GM21737 (cell line): Measurements from ENCODE around the gene DUS1L.

ENCODE experiments used
- ATAC-seq: cut with Tn5 transposase; IDR thresholded peaks from one replicate; pipeline ENCODE4 v1.9.1; 2021; ENCODE audit warnings: mild to moderate bottlenecking, moderate library complexity; ENCODE audit not compliant: unreplicated experiment

The DUS1L gene

DNA sequence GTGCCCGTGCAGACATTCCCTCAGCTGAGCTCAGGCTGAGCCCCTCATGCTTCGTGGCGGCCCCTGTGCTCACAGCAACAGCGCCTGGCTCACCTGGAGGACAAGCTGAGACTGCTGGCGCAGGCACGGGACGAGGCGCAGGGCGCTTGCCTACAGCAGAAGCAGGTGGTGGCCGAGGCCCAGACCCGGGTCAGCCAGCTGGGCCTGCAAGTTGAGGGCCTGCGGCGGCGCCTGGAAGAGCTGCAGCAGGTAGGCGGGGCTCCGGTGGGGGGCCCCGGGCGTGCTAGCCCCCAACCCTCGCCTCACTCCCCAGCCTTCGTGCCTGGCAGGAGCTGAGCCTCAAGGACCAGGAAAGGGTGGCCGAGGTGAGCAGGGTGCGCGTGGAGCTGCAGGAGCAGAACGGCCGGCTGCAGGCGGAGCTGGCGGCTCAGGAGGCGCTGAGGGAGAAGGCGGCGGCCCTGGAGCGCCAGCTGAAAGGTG lies 35.6 kb downstream of the DUS1L start:
- no peak for ATAC-seq

DNA sequence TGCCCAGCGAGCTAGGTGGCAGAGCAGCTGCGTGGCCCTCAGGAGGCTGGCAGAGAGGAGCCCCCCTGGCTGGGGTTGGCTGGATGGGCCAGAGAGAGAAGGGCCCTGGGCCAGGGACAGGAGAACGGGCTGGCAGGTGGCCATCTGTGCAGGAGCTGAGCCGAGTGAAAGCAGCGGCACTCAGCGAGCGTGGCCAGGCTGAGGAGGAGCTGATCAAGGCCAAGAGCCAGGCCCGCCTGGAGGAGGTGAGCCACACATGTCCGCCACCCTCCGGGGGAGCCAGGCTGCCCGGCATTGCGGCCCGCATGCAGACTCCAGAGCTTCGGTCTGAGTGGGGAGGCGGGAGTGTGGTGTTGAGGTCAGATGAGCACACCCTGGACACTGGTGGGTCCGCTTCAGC lies 36.2 kb downstream of the DUS1L start:
- ATAC-seq = no peak

DNA sequence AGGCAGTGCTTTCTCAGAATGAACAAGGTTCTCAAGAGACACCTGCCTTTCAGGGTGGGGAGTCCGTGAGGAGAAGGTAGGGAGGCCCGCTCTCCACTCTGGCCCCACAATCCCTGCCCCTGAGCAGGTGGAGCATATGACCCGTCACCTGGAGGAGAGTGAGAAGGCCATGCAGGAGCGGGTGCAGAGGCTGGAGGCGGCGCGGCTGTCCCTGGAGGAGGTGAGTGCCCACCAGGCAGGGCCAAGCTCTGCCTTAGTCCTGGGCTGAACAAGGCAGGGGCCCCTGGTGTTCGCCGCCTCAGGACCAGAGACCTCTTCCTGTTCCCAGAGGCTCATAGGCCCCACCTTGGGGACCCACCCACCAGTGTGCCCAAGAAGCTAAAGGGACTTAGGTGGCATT lies 36.6 kb downstream of the DUS1L start:
- no peak for ATAC-seq

DNA sequence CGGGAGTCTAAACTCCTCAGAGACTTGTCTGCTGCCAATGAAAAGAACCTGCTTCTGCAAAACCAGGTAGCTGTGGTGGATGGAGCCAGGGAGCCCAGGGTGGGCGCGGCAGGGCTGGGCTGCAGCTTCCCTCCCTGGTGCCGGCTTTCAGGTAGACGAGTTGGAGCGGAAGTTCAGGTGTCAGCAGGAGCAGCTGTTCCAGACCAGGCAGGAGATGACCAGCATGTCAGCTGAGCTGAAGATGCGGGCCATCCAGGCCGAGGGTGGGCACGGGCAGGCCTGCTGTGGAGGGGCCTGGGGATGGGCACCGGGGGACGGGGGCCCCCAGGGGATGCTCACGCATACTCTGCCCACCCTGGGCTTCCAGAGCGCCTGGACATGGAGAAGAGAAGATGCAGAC lies 37.4 kb downstream of the DUS1L start:
- no peak for ATAC-seq

DNA sequence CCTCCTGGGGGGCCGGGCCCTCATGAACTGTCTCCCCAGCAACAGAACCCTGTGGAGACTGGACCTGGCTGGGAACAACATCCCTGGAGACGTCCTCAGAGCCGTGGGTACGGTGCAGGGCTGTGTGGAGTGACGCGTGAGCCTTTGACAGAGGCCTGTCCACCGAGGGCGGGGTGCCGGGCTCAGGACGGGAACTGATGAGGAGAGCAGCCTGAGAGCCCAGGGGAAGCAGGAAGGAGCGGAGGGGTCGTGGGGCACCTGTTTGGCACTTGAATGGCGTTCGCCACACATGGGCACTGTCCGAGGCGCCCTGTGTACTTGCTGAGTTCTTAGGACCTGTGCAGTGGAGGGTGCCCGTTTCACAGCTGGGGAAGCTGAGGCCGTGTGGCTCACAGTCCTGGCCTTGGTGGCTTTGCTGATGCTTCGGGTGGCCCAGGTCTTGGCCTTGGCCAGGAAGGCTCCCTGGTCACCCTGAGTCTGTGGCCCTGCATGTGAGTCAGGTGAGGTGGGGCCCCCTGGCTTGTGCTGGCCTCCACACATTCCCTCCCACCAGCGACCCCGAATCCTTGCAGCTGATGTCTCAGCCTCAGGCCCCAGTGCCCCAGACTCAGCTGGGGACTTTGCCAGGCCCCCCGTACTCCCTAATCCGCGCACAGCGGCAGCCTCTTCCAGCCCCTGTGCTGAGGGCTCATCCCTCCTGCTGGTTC lies 40.0 kb downstream of the DUS1L start:
- no peak for ATAC-seq

DNA sequence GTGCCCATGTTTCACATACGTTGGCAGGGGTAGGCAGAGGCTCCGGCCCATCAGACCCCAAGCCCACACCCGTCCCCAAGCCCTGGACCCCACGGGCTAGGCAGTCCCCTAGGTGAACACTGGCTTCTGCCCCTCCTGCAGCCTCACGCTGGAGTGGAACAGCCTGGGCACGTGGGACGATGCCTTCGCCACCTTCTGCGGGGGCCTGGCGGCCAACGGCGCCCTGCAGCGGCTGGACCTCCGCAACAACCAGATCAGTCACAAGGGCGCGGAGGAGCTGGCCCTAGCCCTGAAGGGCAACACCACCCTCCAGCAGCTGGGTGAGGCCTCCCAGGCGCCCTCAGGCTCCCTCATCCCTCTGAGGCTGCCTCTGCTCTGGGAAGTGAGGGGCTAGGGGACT lies 40.7 kb downstream of the DUS1L start:
- ATAC-seq = no peak

DNA sequence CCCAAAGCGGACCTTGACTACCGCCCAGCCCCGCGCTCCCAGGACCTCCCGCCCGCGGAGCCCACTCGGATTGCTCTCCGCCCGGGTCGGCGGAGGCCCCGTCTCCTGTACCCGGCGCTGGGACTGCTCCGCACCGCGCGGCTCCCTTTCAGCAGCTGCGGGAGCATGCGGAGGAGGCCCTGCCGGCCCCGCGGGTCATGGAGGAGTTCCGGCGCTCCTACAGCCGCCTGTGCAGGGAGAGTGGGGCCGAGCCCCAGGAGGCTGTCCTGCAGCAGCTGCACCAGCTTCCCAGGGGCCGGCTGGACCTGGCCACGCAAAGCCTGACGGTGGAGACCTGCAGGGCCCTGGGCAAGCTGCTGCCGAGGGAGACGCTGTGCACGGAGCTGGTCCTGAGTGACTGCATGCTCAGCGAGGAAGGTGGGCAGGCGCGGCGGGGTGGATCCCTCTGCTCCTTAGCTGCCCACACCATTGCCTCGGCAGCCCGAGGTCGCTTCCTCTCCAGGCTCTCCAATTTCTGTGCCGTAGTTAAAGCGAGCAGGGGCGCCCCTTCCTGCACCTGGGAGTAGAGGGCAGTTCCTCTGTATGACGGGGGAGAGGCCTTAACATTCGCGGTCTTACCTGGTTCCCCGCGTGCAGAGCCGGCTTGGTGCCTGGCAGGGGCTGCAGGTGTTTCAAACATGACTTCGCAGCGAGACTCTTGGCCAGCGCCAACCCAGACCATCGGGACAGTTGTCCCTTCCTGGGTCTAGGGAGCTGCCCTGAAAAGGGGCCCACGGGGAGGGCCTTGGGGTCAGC lies 42.0 kb downstream of the DUS1L start:
- ATAC-seq = peak; percentile 1

DNA sequence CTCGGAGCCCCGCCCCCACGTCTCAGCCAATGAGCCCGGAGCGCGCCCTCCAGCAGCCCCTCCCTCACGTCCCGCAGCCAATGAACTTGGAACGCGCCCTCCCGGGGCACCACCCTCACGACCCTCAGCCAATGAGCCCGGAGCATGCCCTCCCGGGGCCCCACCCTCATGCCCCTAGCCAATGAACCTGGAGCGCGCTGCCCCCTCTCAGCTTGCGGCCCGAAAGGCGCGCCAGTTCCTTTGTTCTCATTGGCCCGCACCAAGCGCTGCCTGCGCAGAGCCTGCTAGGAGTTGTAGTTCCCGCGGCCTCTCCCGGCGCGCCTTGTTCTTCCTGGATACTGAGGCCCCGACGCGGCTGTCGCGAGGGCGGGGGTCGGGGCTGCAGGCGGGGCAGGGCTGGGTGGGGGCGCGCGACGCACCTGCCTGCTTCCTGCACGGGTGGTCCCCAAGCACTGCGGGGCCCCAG lies 42.6 kb downstream of the DUS1L start, which contains the start of gene LRRC45:
Gene LRRC45 (plus strand): TSS at position 325 of the 466 bp plus-strand sequence. CDS start 339 bp downstream, outside the sequence.
- ATAC-seq = peak; percentile 77

DNA sequence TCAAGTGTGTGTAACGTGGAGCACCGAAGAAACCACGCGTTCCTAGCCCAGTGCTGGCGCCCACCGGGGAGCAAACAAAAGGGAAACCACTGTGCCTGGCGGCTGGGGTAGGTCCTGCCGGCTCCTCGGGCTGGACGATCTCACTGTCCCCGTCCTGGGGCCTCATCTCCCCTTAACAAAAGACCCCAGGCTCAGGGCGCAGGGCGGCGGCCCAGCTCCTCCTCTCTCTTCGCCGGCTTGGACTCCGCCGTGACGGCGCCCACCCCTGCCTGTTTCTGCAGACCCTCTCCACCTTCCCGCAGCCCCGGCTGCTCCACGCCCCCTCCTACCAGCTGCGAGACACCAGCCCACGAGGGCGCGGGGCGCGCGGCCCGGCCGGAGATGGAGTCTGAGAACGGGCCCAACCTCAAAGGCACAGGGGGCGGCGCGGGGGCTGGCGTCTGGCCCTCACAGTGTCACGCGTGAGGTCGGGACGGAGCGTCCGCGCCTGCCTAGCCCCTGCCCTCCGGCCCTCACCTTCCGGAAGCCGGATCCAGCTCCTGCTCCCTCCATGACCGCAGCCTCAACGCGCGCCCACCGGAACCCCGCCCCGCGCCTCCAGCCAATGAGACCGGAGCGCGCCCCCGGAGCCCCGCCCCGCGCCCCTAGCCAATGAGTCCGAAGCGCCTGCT lies 43.2 kb downstream of the DUS1L start, which contains the start of gene CENPX:
Gene CENPX (minus strand): TSS at position 569 of the 671 bp plus-strand sequence. CDS start 17 bp downstream, at position 552.
- no peak for ATAC-seq

DNA sequence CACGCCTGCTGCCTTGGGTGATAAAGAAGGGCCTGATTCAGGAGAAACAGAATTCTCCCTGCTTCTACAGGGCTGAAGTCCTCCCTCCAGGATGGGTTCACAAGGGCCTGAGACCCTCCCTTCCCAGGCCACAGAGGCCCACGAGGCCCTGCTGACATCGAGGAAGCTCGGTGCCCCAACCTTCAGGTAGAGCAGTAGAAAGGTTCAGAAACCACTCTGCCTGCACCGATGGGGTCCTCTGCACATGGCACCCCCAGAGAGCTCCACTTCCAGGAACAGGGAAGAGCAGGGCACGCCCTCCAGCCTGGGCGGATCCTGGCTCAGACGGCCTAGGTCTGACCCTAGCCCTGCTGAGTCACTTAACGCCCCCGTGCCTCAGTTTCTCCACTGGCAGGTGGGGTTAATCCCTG lies 43.7 kb downstream of the DUS1L start:
- ATAC-seq = no peak

DNA sequence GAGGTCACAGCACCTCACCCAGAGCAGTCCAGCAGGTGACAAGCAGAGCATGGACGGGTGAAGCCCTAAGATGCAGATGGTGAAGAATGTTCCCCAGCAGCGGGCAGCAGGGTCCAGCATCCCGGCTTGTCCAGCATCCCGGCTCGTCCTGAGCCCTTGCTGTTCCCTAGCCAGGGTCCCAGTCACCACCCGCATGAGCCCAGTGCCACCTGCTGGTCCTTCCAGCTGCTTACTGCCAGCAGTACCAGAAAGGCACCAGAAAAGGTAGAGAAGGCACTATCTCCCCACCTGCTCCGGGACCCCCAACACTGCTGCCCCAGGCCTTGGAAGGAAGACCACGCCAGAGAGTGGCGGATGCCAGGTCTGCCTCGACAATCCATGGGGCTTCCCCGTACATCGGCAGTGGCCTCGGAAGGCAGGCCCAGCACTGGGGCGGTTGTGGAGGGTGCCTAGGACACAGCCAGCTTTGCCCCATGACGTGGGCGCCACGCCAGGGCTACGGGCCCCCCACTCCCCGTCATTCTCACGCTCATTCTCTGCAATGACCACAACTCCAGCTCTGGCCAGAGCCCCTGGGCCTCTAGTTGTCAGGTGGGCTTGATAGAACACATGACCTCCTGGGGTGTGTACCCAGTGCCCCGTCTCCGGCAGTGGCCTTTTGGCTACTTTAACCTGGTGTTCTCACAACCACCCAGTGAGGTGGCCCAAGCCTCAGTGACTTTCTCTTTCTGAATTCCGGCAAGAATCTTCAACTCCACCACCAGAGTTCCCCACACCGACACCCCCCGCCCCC lies 44.3 kb downstream of the DUS1L start:
- ATAC-seq = no peak

DNA sequence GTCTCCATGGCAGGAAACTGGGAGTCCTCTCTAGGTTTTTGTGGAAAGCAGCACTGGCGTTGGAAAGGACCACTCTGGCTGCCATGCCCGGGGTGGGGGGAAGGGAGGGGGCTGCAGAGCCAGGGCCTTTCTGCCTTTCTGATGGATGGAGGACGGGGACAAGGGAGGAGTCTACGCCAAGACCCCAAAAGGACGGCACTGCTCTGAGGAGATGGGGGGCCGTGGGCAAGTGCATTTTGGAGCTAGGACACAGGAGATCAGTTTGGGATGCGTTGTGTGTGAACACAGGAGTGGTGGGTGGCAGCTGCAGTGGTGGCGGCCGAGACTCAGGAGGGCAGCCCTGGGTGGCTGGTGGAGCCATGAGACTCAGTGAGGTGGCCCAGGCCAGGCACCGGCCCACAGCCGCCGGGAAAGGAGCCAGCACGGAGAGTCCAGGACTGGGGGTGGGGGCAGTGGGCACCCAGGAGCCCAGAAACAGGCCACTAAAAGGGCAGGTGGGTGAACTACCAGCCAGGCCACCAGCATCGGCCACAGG lies 45.0 kb downstream of the DUS1L start:
- ATAC-seq = no peak

DNA sequence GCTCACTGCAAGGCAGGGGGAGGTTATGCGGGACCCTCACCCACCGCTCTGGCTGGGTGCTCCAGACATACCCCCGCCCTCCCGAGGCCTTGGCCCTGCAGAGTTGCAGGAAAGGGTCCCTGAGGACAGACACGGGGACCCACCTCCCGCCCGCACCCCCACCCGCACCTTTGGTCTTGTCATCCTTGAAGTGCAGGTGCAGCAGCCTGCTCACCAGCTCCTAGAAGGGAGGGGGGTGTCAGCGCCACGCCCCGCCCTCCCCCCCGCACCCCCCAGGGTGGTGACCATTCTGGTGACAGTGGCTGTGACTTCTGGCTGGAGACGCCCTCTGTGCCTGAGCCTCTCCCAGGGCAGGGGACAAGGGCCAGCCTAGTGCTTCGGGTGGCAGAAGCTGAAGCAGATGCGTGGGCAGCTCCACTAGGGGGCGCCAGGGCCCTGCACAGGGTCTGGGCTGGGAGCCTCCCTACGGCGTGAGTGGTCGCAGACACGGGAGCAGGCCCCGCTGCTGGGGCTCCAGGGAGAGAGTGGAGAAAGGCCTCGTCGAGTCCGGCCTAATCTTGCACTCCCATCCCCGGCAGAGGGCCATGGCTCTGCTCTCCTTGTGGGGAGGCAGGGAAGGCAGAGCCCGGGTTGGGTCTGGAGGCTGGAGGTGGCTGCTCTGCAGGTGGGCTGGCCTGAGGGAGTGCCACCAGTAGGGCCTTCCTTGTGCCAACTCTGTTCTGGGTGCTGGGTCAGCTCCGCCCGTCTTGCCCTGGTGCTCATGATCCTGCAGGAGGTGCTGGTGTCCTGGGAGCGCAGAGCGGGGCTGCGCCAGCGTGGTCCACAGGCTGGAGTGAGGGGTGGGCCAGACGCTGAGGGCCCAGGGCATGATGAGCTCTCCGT lies 45.7 kb downstream of the DUS1L start:
- ATAC-seq = no peak

DNA sequence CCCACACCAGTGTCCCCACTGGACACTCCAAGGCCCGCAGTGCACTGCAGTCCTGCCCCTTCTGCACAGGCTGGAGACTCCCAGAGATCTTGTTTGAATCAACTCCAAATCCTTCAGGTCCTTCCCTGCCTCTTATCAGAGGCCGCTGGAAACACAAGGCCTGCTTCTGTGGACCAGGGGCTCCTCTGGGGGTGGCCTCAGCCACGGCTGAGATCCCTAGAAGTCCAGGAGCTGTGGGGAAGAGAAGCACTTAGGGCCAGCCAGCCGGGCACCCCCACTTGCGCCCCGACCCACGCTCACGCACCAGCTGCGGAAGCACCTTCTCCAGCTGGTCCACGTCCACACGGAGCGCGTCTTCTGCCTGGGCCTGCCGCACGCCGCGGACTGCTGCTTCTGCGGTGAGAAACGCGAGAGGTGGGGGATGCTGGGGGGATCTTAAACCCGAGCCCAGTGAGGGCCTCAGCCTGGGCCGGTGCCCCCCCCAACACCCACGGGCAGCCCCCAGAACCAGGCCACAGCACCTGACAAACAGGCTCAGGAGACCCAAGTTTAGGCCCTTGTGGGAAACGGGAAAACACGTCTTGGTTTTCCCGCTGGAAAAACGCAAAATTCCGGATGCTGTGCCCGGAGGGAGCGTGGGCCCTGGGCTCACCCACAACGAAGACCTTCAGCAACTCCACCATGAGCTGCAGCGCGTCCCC lies 46.5 kb downstream of the DUS1L start:
- ATAC-seq = no peak

DNA sequence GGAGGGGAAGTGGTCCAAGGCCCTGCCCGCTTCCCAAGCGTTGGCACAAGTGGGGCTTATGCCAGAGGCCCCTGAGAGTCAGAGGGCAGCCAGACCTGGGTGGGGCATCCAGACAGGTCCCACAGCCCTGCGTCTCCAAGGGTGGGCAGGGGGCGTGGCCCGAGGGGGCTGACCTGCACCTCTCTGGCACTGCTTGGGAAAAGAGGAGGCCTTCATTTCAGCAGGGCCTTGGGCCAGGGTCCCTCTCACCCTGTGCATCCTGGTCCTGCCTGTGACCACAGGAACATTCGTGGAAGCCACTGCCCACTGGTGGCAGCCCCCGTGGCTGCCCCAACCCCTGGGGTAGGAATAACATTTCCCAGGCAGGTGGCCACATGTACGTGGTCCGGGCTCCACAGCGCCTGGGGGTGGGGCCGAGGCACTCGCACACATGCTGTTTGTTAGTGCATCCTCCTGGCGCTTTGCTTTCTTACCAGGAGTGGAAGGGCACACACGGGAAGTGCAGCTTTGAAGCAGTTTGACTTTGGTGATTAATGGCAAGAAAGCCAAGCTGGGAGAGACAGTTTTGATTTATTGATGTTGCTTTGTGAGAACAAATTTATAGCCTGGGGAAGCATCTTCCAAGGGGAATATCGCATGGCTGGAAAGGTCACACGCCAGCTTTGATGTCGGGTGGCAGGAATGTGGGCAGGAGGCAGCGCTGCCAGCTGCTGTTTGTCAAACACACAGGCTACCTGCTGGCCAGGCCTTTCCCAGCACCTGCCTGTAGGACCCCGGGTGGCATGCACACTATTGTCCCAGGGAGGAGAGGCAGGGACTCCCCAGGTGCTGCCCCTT lies 47.2 kb downstream of the DUS1L start:
- ATAC-seq = no peak

DNA sequence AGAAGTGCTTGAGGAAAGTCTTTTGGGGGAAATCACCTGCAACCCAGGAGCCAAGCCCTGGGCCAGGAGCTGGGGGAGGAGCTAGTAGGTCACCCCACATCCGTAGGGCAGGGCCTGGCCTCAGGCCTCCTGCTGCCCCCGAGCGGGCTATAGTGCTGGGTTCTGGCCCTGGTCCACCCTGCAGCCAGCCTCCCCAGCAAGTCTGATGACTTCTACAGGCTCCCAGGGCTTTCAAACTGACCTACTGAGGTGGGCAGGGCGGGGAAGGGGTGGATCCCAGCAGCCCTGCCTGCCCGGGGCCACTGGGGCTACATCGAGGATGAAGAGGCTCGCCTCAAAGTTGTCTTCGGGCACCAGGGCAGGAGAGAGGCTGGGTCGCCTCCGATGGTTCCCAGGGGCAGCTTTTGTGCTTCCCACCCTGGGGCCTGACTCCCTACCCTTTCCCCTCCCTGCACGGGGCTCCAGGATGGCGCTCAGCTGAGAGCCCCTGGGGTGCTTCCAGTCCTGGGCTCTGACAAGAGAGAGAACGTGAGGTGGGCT lies 47.9 kb downstream of the DUS1L start:
- ATAC-seq = no peak

DNA sequence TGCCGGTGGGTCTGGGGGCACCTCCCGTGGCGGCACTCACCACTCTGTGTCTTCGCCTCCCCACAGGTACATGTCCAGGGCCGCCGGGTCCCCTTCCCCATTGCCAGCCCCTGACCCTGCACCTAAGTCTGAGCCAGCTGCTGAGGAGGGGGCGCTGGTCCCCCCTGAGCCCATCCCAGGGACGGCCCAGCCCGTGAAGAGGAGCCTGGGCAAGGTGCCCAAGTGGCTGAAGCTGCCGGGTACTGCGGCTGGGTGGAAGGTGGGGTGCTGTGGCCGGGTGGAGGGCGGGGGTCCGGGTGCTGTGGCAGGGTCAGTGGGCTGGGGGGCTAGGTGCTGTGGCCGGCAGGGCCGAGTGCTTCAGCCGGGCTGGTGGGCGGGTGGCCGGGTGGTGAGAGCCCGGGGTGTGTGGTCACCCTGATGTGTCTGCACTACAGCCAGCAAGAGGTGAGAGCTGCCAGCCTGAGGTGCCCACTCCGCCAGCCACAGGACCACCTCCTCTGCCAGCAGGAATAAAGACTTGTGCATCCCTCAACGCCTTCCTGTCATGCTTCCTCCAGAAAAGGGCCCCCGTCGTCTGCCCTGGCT lies 48.6 kb downstream of the DUS1L start:
- no peak for ATAC-seq
